OCI-LY3 (cell line): ENCODE data around the gene COL12A1.

ENCODE experiments used
- CTCF ChIP-seq: fragments of 200-600, 300-600 bp; sonication (generic); IDR thresholded peaks from 2 replicates; pipeline ENCODE4 v1.5.1; 2014; ENCODE audit warnings: antibody characterized with exemption, low read length, low read depth
- EZH2phosphoT487 ChIP-seq: fragments of 200-600 bp; shearing (Covaris generic); IDR thresholded peaks from 2 replicates; pipeline ENCODE4 v1.6.1; 2018; ENCODE audit warnings: antibody characterized with exemption, mixed run types, low read depth

- TF ChIP-seq CTCF (no peak), EZH2phosphoT487 (no peak)
These were observed 126.3 kb downstream of the COL12A1 start for GRCh38 chr6:75079589-75079988.
